GM23338 (cell line): Measurements from ENCODE around the gene SLC28A1. TPM values are rescaled to one million over a fixed set of nuclear protein-coding genes. Genes with fewer than 3 reads are reported as not detected.

Experiments used
- ATAC-seq: fragments of 200-7000 bp; cut with Tn5 transposase; 3 replicates; pipeline ENCODE4 v1.9.1; 2020
- DNase-seq: peaks from one replicate; pipeline ENCODE4 v3.0.0-alpha.2; 2015; ENCODE audit warnings: low spot score
- H2AFZ ChIP-seq: fragments of 200-600 bp; sonication (generic); 2 replicates; pipeline ENCODE4 v1.8.0; 2016; ENCODE audit warnings: antibody characterized with exemption, mild to moderate bottlenecking, moderate library complexity
- H3F3A ChIP-seq: fragments of 200-600 bp; sonication (generic); replicated peaks from 2 replicates; pipeline ENCODE4 v1.8.0; 2017; ENCODE audit warnings: antibody characterized with exemption, mixed run types, low read depth
- H3K27ac ChIP-seq: fragments of 200-600 bp; sonication (generic); 2 replicates; pipeline ENCODE4 v1.6.1; 2016; ENCODE audit warnings: low read depth
- H3K27me3 ChIP-seq: fragments of 200-600 bp; sonication (generic); 2 replicates; pipeline ENCODE4 v1.8.0; 2016; ENCODE audit warnings: mild to moderate bottlenecking, mixed run types, moderate library complexity; ENCODE audit not compliant: insufficient read depth
- H3K36me3 ChIP-seq: fragments of 200-600 bp; sonication (generic); 2 replicates; pipeline ENCODE4 v1.8.0; 2016; ENCODE audit warnings: mild to moderate bottlenecking; ENCODE audit not compliant: insufficient read depth
- H3K4me1 ChIP-seq: fragments of 200-600 bp; sonication (generic); 2 replicates; pipeline ENCODE4 v1.8.0; 2016; ENCODE audit warnings: mild to moderate bottlenecking, moderate library complexity; ENCODE audit not compliant: insufficient read depth
- H3K4me2 ChIP-seq: fragments of 200-600 bp; sonication (generic); 2 replicates; pipeline ENCODE4 v1.7.1; 2017; ENCODE audit warnings: mixed run types
- H3K4me3 ChIP-seq: fragments of 200-600 bp; sonication (generic); 2 replicates; pipeline ENCODE4 v1.6.1; 2016; ENCODE audit warnings: mixed run types
- H3K79me2 ChIP-seq: fragments of 200-600 bp; sonication (generic); replicated peaks from 2 replicates; pipeline ENCODE4 v1.8.0; 2017; ENCODE audit warnings: mild to moderate bottlenecking; ENCODE audit not compliant: insufficient read depth
- H3K9me2 ChIP-seq: fragments of 200-600 bp; sonication (generic); 2 replicates; pipeline ENCODE4 v1.8.0; 2017; ENCODE audit not compliant: insufficient read depth
- H4K20me1 ChIP-seq: fragments of 200-600 bp; sonication (generic); replicated peaks from 2 replicates; pipeline ENCODE4 v1.8.0; 2017; ENCODE audit warnings: mild to moderate bottlenecking; ENCODE audit not compliant: insufficient read depth
- H3K27ac Mint-ChIP-seq: 2 replicates; pipeline ENCODE4 v1.8.0; 2020; ENCODE audit warnings: inconsistent platforms, mild to moderate bottlenecking, moderate library complexity, mixed read lengths
- H3K27me3 Mint-ChIP-seq: 3 replicates; pipeline ENCODE4 v1.8.0; 2022; ENCODE audit warnings: low read depth, mild to moderate bottlenecking, moderate library complexity, mixed read lengths, inconsistent platforms; ENCODE audit not compliant: insufficient read depth, poor library complexity
- H3K36me3 Mint-ChIP-seq: 3 replicates; pipeline ENCODE4 v1.8.0; 2021; ENCODE audit warnings: low read depth, mild to moderate bottlenecking, inconsistent platforms, moderate library complexity, mixed read lengths
- H3K4me1 Mint-ChIP-seq: 3 replicates; pipeline ENCODE4 v1.8.0; 2020; ENCODE audit warnings: mild to moderate bottlenecking, inconsistent platforms, mixed read lengths
- H3K4me3 Mint-ChIP-seq: 3 replicates; pipeline ENCODE4 v1.8.0; 2021; ENCODE audit warnings: moderate library complexity, mild to moderate bottlenecking, inconsistent platforms, mixed read lengths
- H3K9me3 Mint-ChIP-seq: 3 replicates; pipeline ENCODE4 v1.8.0; 2020; ENCODE audit warnings: moderate library complexity, mild to moderate bottlenecking, inconsistent platforms, mixed read lengths
- EZH2phosphoT487 ChIP-seq: fragments of 200-600 bp; sonication (generic); IDR thresholded peaks from one replicate; pipeline ENCODE4 v1.8.1; 2018; ENCODE audit warnings: antibody characterized with exemption; ENCODE audit not compliant: unreplicated experiment
- NANOG ChIP-seq: IDR thresholded peaks from 2 replicates; pipeline ENCODE4 v1.6.1; 2016; ENCODE audit warnings: antibody characterized with exemption, borderline replicate concordance
- STAT1 ChIP-seq: IDR thresholded peaks from one replicate; pipeline ENCODE4 v1.6.1; 2016; ENCODE audit warnings: antibody characterized with exemption; ENCODE audit not compliant: unreplicated experiment
- ZNF114 ChIP-seq: fragments of 250-450 bp; sonication (Bioruptor Pico); IDR thresholded peaks from 2 replicates; pipeline ENCODE4 v1.5.0; 2020; ENCODE audit warnings: mild to moderate bottlenecking, moderate library complexity
- polyA plus RNA-seq: library from polyadenylated mRNA; unstranded; fragments of >200 nt; fragmentation: Nextera tagmentation; extraction: Ambion mirVana; gene quantifications from 2 replicates; pipeline ENCODE4 v1.2.1, GENCODE V29; 2016
- total RNA-seq: library from RNA; depleted of rRNA; stranded (reverse); fragments of >200 nt; shearing (Covaris generic); gene quantifications from 2 replicates; pipeline ENCODE4 v1.2.3, GENCODE V29; 2014
- TF ChIP-seq, protein P1 (sequence below), 2 experiments: fragments of 200-600 bp in 1 of 2; sonication (generic) in 1 of 2; conservative IDR thresholded peaks; 2 replicates each; pipeline versions ENCODE4 v1.5.1 to v1.6.1; 2016 to 2017; ENCODE audit warnings: antibody characterized with exemption in 2 of 2, low read depth in 2 of 2, mild to moderate bottlenecking in 2 of 2, moderate library complexity in 1 of 2
- TF ChIP-seq, protein P2 (sequence below): fragments of 250-450 bp; sonication (Bioruptor Pico); IDR thresholded peaks from 2 replicates; pipeline ENCODE4 v1.5.0; 2020; ENCODE audit warnings: mild to moderate bottlenecking, moderate library complexity
- TF ChIP-seq, protein P3 (sequence below): IDR thresholded peaks from one replicate; pipeline ENCODE4 v1.6.1; 2018; ENCODE audit warnings: antibody characterized with exemption; ENCODE audit not compliant: unreplicated experiment
- TF ChIP-seq, protein P4 (sequence below): IDR thresholded peaks from 2 replicates; pipeline ENCODE4 v1.6.1; 2016; ENCODE audit warnings: antibody characterized with exemption

SLC28A1 gene
- total and polyA plus RNA-seq, 2 experiments from 2014 or later = not detected

DNA sequence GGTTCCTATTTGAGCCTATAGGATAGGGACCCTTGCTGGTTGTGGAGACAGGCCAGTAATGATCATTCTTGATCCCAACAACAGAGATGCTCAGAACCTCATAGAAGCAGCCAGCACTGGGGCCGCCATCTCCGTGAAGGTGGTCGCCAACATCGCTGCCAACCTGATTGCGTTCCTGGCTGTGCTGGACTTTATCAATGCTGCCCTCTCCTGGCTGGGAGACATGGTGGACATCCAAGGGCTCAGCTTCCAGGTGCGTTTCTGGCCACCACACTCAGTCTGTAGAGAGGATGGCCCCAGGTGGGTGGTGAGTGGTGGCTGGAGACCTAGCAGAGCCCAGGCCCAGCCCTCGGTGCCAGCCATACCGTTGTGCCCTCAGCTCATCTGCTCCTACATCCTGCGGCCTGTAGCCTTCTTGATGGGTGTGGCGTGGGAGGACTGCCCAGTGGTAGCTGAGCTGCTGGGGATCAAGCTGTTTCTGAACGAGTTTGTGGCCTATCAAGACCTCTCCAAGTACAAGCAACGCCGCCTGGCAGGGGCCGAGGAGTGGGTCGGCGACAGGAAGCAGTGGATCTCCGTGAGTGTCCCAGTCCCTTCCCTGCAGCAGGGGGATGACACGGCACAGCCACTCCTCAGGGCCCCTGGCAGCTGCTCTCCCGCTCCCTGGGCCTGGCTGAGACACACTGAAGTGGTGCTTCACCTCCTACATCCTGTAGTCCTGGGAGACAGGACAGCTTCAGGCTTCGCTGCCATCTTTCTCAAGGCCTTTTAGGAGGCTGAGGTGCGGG lies 50.7 kb downstream of the SLC28A1 start:
- Histone ChIP-seq H2AFZ (peak overlapping the region; percentile 59), H4K20me1 (no peaks in the 10 kb centered on the region), H3K4me1 (no peaks in the 10 kb centered on the region), H3K27me3 (no peaks in the 10 kb centered on the region), H3K4me3 (no peak overlapping the region), H3K9me2 (no peaks in the 10 kb centered on the region), H3F3A (no peaks in the 10 kb centered on the region), H3K27ac (no peak overlapping the region), H3K36me3 (no peaks in the 10 kb centered on the region), H3K4me2 (no peak overlapping the region), H3K79me2 (no peaks in the 10 kb centered on the region)
- no peaks in the 10 kb centered on the region for H3K36me3 Mint-ChIP-seq
- DNase-seq = peak; percentile 49
- no peak overlapping the region for H3K4me3 Mint-ChIP-seq
- ATAC-seq = peak; percentile 92
- H3K27ac Mint-ChIP-seq = no peak overlapping the region
- H3K4me1 Mint-ChIP-seq = no peaks in the 10 kb centered on the region
- H3K9me3 Mint-ChIP-seq = no peaks in the 10 kb centered on the region; the same call in 2 of the 3 replicates
- TF ChIP-seq EZH2phosphoT487 = no peak
- TF ChIP-seq, protein P1, sequence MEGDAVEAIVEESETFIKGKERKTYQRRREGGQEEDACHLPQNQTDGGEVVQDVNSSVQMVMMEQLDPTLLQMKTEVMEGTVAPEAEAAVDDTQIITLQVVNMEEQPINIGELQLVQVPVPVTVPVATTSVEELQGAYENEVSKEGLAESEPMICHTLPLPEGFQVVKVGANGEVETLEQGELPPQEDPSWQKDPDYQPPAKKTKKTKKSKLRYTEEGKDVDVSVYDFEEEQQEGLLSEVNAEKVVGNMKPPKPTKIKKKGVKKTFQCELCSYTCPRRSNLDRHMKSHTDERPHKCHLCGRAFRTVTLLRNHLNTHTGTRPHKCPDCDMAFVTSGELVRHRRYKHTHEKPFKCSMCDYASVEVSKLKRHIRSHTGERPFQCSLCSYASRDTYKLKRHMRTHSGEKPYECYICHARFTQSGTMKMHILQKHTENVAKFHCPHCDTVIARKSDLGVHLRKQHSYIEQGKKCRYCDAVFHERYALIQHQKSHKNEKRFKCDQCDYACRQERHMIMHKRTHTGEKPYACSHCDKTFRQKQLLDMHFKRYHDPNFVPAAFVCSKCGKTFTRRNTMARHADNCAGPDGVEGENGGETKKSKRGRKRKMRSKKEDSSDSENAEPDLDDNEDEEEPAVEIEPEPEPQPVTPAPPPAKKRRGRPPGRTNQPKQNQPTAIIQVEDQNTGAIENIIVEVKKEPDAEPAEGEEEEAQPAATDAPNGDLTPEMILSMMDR (conservative IDR thresholded peaks at IDR 0.05; ENCODE audit: low read depth in 2 of 2) = peak; percentile 44 to 83
- H3K27me3 Mint-ChIP-seq = peaks cover 8% of the 10 kb centered on the region

DNA sequence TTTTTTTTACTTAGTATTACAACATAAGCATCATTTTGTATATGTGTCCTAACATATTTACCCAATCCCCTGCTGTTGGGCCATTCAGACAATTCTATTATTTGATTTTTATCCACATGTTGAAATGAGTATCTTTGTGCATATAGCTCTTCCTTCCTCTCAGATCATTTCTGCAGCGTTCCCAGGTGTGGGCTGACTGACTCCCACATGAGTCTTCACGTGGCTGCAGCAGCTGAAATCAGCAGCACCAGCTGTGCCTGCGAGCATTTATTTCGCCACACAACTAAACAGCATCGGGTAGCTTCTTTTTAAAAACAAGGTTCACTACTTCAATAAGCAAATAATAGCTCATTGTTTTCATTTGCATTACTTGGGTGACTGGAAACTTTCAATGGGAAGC lies 52.7 kb downstream of the SLC28A1 start:
- no peaks in the 10 kb centered on the region for H3K36me3 Mint-ChIP-seq
- no peaks in the 10 kb centered on the region for H3K4me1 Mint-ChIP-seq
- no peak overlapping the region for H3K27ac ChIP-seq
- H3K79me2 ChIP-seq = no peaks in the 10 kb centered on the region
- no peaks in the 10 kb centered on the region for H3F3A ChIP-seq
- H3K4me3 ChIP-seq = no peak overlapping the region
- no peak overlapping the region for H3K27ac Mint-ChIP-seq
- H3K4me2 ChIP-seq = no peak overlapping the region
- ATAC-seq (no peak), DNase-seq (no peak)
- no peak overlapping the region for H3K4me3 Mint-ChIP-seq
- H3K4me1 ChIP-seq = no peaks in the 10 kb centered on the region
- H2AFZ ChIP-seq = peak overlapping the region; percentile 60; the same call in 1 of the 2 replicates
- no peaks in the 10 kb centered on the region for H4K20me1 ChIP-seq
- H3K9me3 Mint-ChIP-seq = peaks cover 2% of the 10 kb centered on the region; the same call in 1 of the 3 replicates
- H3K27me3 Mint-ChIP-seq = peaks cover 8% of the 10 kb centered on the region
- H3K27me3 ChIP-seq = no peaks in the 10 kb centered on the region
- no peaks in the 10 kb centered on the region for H3K36me3 ChIP-seq
- no peaks in the 10 kb centered on the region for H3K9me2 ChIP-seq
- TF ChIP-seq EZH2phosphoT487 = no peak
- no peak for TF ChIP-seq NANOG
- TF ChIP-seq, protein P2, sequence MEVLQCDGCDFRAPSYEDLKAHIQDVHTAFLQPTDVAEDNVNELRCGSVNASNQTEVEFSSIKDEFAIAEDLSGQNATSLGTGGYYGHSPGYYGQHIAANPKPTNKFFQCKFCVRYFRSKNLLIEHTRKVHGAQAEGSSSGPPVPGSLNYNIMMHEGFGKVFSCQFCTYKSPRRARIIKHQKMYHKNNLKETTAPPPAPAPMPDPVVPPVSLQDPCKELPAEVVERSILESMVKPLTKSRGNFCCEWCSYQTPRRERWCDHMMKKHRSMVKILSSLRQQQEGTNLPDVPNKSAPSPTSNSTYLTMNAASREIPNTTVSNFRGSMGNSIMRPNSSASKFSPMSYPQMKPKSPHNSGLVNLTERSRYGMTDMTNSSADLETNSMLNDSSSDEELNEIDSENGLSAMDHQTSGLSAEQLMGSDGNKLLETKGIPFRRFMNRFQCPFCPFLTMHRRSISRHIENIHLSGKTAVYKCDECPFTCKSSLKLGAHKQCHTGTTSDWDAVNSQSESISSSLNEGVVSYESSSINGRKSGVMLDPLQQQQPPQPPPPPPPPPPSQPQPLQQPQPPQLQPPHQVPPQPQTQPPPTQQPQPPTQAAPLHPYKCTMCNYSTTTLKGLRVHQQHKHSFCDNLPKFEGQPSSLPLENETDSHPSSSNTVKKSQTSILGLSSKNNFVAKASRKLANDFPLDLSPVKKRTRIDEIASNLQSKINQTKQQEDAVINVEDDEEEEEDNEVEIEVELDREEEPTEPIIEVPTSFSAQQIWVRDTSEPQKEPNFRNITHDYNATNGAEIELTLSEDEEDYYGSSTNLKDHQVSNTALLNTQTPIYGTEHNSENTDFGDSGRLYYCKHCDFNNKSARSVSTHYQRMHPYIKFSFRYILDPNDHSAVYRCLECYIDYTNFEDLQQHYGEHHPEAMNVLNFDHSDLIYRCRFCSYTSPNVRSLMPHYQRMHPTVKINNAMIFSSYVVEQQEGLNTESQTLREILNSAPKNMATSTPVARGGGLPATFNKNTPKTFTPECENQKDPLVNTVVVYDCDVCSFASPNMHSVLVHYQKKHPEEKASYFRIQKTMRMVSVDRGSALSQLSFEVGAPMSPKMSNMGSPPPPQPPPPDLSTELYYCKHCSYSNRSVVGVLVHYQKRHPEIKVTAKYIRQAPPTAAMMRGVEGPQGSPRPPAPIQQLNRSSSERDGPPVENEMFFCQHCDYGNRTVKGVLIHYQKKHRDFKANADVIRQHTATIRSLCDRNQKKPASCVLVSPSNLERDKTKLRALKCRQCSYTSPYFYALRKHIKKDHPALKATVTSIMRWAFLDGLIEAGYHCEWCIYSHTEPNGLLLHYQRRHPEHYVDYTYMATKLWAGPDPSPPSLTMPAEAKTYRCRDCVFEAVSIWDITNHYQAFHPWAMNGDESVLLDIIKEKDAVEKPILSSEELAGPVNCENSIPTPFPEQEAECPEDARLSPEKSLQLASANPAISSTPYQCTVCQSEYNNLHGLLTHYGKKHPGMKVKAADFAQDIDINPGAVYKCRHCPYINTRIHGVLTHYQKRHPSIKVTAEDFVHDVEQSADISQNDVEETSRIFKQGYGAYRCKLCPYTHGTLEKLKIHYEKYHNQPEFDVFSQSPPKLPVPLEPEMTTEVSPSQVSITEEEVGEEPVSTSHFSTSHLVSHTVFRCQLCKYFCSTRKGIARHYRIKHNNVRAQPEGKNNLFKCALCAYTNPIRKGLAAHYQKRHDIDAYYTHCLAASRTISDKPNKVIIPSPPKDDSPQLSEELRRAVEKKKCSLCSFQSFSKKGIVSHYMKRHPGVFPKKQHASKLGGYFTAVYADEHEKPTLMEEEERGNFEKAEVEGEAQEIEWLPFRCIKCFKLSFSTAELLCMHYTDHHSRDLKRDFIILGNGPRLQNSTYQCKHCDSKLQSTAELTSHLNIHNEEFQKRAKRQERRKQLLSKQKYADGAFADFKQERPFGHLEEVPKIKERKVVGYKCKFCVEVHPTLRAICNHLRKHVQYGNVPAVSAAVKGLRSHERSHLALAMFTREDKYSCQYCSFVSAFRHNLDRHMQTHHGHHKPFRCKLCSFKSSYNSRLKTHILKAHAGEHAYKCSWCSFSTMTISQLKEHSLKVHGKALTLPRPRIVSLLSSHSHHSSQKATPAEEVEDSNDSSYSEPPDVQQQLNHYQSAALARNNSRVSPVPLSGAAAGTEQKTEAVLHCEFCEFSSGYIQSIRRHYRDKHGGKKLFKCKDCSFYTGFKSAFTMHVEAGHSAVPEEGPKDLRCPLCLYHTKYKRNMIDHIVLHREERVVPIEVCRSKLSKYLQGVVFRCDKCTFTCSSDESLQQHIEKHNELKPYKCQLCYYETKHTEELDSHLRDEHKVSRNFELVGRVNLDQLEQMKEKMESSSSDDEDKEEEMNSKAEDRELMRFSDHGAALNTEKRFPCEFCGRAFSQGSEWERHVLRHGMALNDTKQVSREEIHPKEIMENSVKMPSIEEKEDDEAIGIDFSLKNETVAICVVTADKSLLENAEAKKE (CRISPR knock-in tag) = no peak
- TF ChIP-seq, protein P3, sequence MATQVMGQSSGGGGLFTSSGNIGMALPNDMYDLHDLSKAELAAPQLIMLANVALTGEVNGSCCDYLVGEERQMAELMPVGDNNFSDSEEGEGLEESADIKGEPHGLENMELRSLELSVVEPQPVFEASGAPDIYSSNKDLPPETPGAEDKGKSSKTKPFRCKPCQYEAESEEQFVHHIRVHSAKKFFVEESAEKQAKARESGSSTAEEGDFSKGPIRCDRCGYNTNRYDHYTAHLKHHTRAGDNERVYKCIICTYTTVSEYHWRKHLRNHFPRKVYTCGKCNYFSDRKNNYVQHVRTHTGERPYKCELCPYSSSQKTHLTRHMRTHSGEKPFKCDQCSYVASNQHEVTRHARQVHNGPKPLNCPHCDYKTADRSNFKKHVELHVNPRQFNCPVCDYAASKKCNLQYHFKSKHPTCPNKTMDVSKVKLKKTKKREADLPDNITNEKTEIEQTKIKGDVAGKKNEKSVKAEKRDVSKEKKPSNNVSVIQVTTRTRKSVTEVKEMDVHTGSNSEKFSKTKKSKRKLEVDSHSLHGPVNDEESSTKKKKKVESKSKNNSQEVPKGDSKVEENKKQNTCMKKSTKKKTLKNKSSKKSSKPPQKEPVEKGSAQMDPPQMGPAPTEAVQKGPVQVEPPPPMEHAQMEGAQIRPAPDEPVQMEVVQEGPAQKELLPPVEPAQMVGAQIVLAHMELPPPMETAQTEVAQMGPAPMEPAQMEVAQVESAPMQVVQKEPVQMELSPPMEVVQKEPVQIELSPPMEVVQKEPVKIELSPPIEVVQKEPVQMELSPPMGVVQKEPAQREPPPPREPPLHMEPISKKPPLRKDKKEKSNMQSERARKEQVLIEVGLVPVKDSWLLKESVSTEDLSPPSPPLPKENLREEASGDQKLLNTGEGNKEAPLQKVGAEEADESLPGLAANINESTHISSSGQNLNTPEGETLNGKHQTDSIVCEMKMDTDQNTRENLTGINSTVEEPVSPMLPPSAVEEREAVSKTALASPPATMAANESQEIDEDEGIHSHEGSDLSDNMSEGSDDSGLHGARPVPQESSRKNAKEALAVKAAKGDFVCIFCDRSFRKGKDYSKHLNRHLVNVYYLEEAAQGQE = no peak
- TF ChIP-seq, protein P4, sequence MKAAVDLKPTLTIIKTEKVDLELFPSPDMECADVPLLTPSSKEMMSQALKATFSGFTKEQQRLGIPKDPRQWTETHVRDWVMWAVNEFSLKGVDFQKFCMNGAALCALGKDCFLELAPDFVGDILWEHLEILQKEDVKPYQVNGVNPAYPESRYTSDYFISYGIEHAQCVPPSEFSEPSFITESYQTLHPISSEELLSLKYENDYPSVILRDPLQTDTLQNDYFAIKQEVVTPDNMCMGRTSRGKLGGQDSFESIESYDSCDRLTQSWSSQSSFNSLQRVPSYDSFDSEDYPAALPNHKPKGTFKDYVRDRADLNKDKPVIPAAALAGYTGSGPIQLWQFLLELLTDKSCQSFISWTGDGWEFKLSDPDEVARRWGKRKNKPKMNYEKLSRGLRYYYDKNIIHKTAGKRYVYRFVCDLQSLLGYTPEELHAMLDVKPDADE = no peak
- no peak for TF ChIP-seq ZNF114 (CRISPR knock-in tag)
- TF ChIP-seq STAT1 = no peak
